Adrenal gland (tissue), 12 donors: ENCODE data around the gene ADCY2. TPM values are rescaled to one million over a fixed set of nuclear protein-coding genes. Genes with fewer than 3 reads are reported as not detected.

Experiments
- DNase-seq, 7 donors: peaks; one replicate each; pipeline ENCODE4 v3.0.0-alpha.2; 2019 to 2020
- H3K27ac ChIP-seq, 5 donors: fragments of 200-600 bp; sonication (generic) in 4 of 5; 1 replicate in 3 of 5; 2 replicates in 2 of 5; pipeline versions ENCODE4 v1.5.1 to v1.8.0; 2016 to 2020; ENCODE audit warnings: mild to moderate bottlenecking in 1 of 5
- H3K27me3 ChIP-seq: fragments of 200-600 bp; 2 replicates; pipeline ENCODE4 v1.8.0; 2021
- H3K36me3 ChIP-seq, 2 donors: fragments of 200-600 bp; replicated peaks in 1 of 2; 1 replicate in 1 of 2; 2 replicates in 1 of 2; pipeline versions ENCODE4 v1.5.1 to v1.8.0; 2018 to 2022
- H3K4me1 ChIP-seq, 2 donors: fragments of 200-600 bp; replicated peaks in 1 of 2; 1 replicate in 1 of 2; 2 replicates in 1 of 2; pipeline versions ENCODE4 v1.5.1 to v1.8.0; 2018 to 2021
- H3K4me3 ChIP-seq, 4 donors: fragments of 200-600 bp; sonication (generic) in 3 of 4; one replicate each; pipeline ENCODE4 v1.5.1; 2016 to 2018
- H3K9me3 ChIP-seq, 3 donors: fragments of 200-600 bp; sonication (generic) in 1 of 3; replicated peaks in 1 of 3; 1 replicate in 2 of 3; 2 replicates in 1 of 3; pipeline versions ENCODE4 v1.5.1 to v1.8.0; 2016 to 2021
- CTCF ChIP-seq, 6 experiments: fragments of 450-650 bp in 4 of 6; fragments of 200-600 bp in 2 of 6; sonication (generic) in 1 of 6; IDR thresholded peaks; 1 replicate in 5 of 6; 2 replicates in 1 of 6; pipeline versions ENCODE4 v1.5.1 to v1.8.0; 2016 to 2021; ENCODE audit warnings: antibody characterized with exemption in 6 of 6, mild to moderate bottlenecking in 2 of 6, moderate library complexity in 1 of 6
- POLR2A ChIP-seq, 2 donors: fragments of 450-650 bp; IDR thresholded peaks; one replicate each; pipeline ENCODE4 v1.6.1; 2017; ENCODE audit warnings: antibody characterized with exemption in 2 of 2, mild to moderate bottlenecking in 2 of 2, moderate library complexity in 1 of 2
- WGBS, 4 donors: extraction: QIAGEN DNeasy Blood & Tissue Kit in 2 of 4; methylation state at CpG; one replicate each; pipeline versions ENCODE4 v1.1.5 to v1.1.7; 2013 to 2017; 5-methylcytosine and 5-hydroxymethylcytosine counted together
- intact Hi-C, 2 donors: fragments of 100-400 bp; cut with DNase I; formaldehyde crosslinking; loops; one replicate each; pipeline versions ENCODE4 v1.14.1 to v1.15.0; 2022 to 2023
- polyA plus RNA-seq, 3 donors: library from polyadenylated mRNA; stranded (reverse); fragments of 200-250 nt in 2 of 3; fragments of 350-450 nt in 1 of 3; fragmentation: Illumina TruSeq in 1 of 3; extraction: RNeasy Lipid Tissue Mini Kit (QIAGEN cat#74804) in 1 of 3; gene quantifications; one replicate each; pipeline ENCODE4 v1.2.3, GENCODE V29; 2013 to 2014
- total RNA-seq, 9 donors: library from RNA; depleted of rRNA in 4 of 9; stranded (reverse); fragments of >200 nt in 4 of 9; fragments of 120-200 nt in 1 of 9; fragmentation: NEBNext Ultra II Directional in 1 of 9; extraction: Animal tissue kit (Norgen Biotek cat#: 25700) in 1 of 9; gene quantifications; one replicate each; pipeline versions ENCODE4 v1.1.0 to v1.2.4, GENCODE V29; 2013 to 2023
- donor health status: healthy with polysubstance abuse.
- donor health status: Bipolar disorder and iron deficiency.
- donor health status: DM: yes; HTN: yes; CAD: no.
- donor health status: DM: no; HTN: no; CAD: no.
- donor health status: DM: no; HTN: no; CAD: no.
- donor health status: DM: yes; HTN: yes; CAD: no.

ADCY2 gene
- total and polyA plus RNA-seq, 12 donors: 0.85 to 6.6 (median 2.3) TPM

- DNase-seq: no peak
Observed at GRCh38 chr5:7608772-7609171, 212.8 kb downstream of the ADCY2 start.

GRCh38 chr5:7609726-7610125 lies 213.8 kb downstream of the ADCY2 start:
- Histone ChIP-seq H3K27me3 (no peaks in the 10 kb centered on the region), H3K9me3 (no peaks in the 10 kb centered on the region), H3K4me1 (no peaks in the 10 kb centered on the region), H3K4me3 (no peak overlapping the region), H3K27ac (no peak overlapping the region), H3K36me3 (no peaks in the 10 kb centered on the region)
- no peak for DNase-seq
- TF ChIP-seq CTCF (IDR thresholded peaks at IDR 0.05): no peak
- TF ChIP-seq POLR2A (IDR thresholded peaks at IDR 0.05): no peak
- 38 to 90% (median 86%) methylated on average over 1 of the region's 1 CpG for WGBS, 4 donors
- intact Hi-C loops: no loop called here

More at GRCh38 chr5:7608772-7609171, 212.8 kb downstream of the ADCY2 start:
- Histone ChIP-seq H3K9me3 (no peaks in the 10 kb centered on the region), H3K4me1 (no peaks in the 10 kb centered on the region), H3K36me3 (no peaks in the 10 kb centered on the region), H3K4me3 (no peak overlapping the region), H3K27me3 (no peaks in the 10 kb centered on the region), H3K27ac (no peak overlapping the region)
- intact Hi-C loops: no loop called here
- no peak for TF ChIP-seq CTCF (IDR thresholded peaks at IDR 0.05)
- no peak for TF ChIP-seq POLR2A (IDR thresholded peaks at IDR 0.05)

- H3K27me3 ChIP-seq: no peaks in the 10 kb centered on the region
- no peaks in the 10 kb centered on the region for H3K9me3 ChIP-seq
- no peak for TF ChIP-seq CTCF (IDR thresholded peaks at IDR 0.05)
- no peak for TF ChIP-seq POLR2A (IDR thresholded peaks at IDR 0.05)
- H3K4me1 ChIP-seq: no peaks in the 10 kb centered on the region
- intact Hi-C loops: no loop called here
- H3K36me3 ChIP-seq: no peaks in the 10 kb centered on the region
- no peak overlapping the region for H3K4me3 ChIP-seq
- no peak overlapping the region for H3K27ac ChIP-seq
- 87 to 91% (median 88%) methylated on average over 2 of the region's 2 CpGs for WGBS, 4 donors
- DNase-seq: no peak
Observed at GRCh38 chr5:7610531-7611177, 214.7 kb downstream of the ADCY2 start.

GRCh38 chr5:7611518-7611917 lies 215.6 kb downstream of the ADCY2 start:
- H3K9me3 ChIP-seq: no peaks in the 10 kb centered on the region
- H3K4me3 ChIP-seq: no peak overlapping the region
- H3K27me3 ChIP-seq: no peaks in the 10 kb centered on the region
- no peaks in the 10 kb centered on the region for H3K36me3 ChIP-seq
- intact Hi-C loops: no loop called here
- H3K27ac ChIP-seq: no peak overlapping the region
- TF ChIP-seq POLR2A (IDR thresholded peaks at IDR 0.05): no peak
- no peak for TF ChIP-seq CTCF (IDR thresholded peaks at IDR 0.05)
- 68 to 97% (median 73%) methylated on average over 1 of the region's 1 CpG for WGBS, 4 donors
- H3K4me1 ChIP-seq: no peaks in the 10 kb centered on the region
- DNase-seq: no peak
